Measurements from ENCODE around the gene TNRC6A. TPM values are rescaled to one million over a fixed set of nuclear protein-coding genes. Genes with fewer than 3 reads are reported as not detected.

Gene TNRC6A
- total and polyA plus RNA-seq, 4 donors = 9.3 to 42.3 (median 22.9) TPM

DNA sequence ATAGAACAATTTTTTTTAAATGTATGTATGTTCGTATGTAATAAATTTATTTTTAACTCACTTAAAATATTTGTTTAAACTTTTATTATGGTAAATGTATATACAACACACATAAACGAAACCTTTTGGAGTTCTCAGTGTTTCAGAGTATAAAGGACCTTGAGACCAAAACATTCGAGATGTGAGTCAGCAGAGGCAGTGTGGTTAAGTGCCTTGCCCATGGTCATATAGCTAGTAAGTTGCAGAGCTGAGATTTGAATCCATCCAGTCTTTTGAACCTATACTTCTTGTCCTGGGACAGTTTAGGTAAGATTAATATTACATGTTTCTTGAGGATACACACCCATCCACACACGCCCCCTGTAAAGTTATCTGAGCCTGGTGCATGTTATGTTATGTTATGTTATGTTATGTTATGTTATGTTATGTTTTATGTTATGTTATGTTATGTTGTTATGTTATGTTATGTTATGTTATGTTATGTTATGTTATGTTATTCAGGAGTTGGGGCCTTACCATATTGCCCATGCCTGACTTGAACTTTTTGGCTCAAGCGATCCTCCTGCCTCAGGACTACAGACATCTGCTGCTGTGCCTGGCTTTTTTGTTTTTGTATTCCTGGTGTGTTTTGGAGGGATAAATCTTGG, 41.8 kb downstream of the TNRC6A start:
- Histone ChIP-seq H3K9me3 (ENCODE audit: control insufficient read depth in 4 of 4, low read length in 3 of 4) (no peaks in the 10 kb centered on the region), H3K36me3 (ENCODE audit: control insufficient read depth in 4 of 4, insufficient read depth in 3 of 4, low read depth in 1 of 4, low read length in 3 of 4) (peaks cover 0 to 5% (median under 1%) of the 10 kb centered on the region in 4 donors), H3K27ac (ENCODE audit: low read depth in 1 of 2, low read length in 2 of 2) (no peak overlapping the region), H3K9ac (ENCODE audit: low read depth in 1 of 2, low read length in 2 of 2) (no peak overlapping the region), H3K4me1 (ENCODE audit: control insufficient read depth in 4 of 4, insufficient read depth in 4 of 4, low read length in 3 of 4) (peaks cover 14 to 26% (median 16%) of the 10 kb centered on the region in 4 donors), H3K27me3 (ENCODE audit: control insufficient read depth in 4 of 4, insufficient read depth in 4 of 4, low read length in 3 of 4) (no peaks in the 10 kb centered on the region), H3K4me3 (ENCODE audit: low read depth in 1 of 3, low read length in 3 of 3) (no peak overlapping the region)
- no peak for DNase-seq (ENCODE audit: low spot score)
- no peak for TF ChIP-seq EGR1 (IDR thresholded peaks at IDR 0.05; ENCODE audit: low read depth in 2 of 2)
- TF ChIP-seq, protein P1, sequence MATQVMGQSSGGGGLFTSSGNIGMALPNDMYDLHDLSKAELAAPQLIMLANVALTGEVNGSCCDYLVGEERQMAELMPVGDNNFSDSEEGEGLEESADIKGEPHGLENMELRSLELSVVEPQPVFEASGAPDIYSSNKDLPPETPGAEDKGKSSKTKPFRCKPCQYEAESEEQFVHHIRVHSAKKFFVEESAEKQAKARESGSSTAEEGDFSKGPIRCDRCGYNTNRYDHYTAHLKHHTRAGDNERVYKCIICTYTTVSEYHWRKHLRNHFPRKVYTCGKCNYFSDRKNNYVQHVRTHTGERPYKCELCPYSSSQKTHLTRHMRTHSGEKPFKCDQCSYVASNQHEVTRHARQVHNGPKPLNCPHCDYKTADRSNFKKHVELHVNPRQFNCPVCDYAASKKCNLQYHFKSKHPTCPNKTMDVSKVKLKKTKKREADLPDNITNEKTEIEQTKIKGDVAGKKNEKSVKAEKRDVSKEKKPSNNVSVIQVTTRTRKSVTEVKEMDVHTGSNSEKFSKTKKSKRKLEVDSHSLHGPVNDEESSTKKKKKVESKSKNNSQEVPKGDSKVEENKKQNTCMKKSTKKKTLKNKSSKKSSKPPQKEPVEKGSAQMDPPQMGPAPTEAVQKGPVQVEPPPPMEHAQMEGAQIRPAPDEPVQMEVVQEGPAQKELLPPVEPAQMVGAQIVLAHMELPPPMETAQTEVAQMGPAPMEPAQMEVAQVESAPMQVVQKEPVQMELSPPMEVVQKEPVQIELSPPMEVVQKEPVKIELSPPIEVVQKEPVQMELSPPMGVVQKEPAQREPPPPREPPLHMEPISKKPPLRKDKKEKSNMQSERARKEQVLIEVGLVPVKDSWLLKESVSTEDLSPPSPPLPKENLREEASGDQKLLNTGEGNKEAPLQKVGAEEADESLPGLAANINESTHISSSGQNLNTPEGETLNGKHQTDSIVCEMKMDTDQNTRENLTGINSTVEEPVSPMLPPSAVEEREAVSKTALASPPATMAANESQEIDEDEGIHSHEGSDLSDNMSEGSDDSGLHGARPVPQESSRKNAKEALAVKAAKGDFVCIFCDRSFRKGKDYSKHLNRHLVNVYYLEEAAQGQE (IDR thresholded peaks at IDR 0.05) = no peak
- no peak for TF ChIP-seq HNF4A (conservative IDR thresholded peaks at IDR 0.05)
- no peak for TF ChIP-seq FOXA1 (IDR thresholded peaks at IDR 0.05)
- TF ChIP-seq, protein P2, sequence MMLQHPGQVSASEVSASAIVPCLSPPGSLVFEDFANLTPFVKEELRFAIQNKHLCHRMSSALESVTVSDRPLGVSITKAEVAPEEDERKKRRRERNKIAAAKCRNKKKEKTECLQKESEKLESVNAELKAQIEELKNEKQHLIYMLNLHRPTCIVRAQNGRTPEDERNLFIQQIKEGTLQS (IDR thresholded peaks at IDR 0.05) = no peak
- TF ChIP-seq NR2F2 (IDR thresholded peaks at IDR 0.05) = no peak
- no peak for TF ChIP-seq JUND (IDR thresholded peaks at IDR 0.05)
- TF ChIP-seq, protein P3, sequence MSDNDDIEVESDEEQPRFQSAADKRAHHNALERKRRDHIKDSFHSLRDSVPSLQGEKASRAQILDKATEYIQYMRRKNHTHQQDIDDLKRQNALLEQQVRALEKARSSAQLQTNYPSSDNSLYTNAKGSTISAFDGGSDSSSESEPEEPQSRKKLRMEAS (IDR thresholded peaks at IDR 0.05) = no peak
- TF ChIP-seq HNF4G (IDR thresholded peaks at IDR 0.05) = no peak
- TF ChIP-seq SP1 (IDR thresholded peaks at IDR 0.05) = no peak
- no peak for TF ChIP-seq GABPA (IDR thresholded peaks at IDR 0.05 in 1 of 2, conservative IDR thresholded peaks at IDR 0.05 in 1 of 2)
- TF ChIP-seq FOXA2 (IDR thresholded peaks at IDR 0.05) = no peak
- no peak for TF ChIP-seq RAD21 (IDR thresholded peaks at IDR 0.05)
- TF ChIP-seq RXRA (IDR thresholded peaks at IDR 0.05) = no peak
- TF ChIP-seq TAF1 (conservative IDR thresholded peaks at IDR 0.05) = no peak
- TF ChIP-seq, protein P4, sequence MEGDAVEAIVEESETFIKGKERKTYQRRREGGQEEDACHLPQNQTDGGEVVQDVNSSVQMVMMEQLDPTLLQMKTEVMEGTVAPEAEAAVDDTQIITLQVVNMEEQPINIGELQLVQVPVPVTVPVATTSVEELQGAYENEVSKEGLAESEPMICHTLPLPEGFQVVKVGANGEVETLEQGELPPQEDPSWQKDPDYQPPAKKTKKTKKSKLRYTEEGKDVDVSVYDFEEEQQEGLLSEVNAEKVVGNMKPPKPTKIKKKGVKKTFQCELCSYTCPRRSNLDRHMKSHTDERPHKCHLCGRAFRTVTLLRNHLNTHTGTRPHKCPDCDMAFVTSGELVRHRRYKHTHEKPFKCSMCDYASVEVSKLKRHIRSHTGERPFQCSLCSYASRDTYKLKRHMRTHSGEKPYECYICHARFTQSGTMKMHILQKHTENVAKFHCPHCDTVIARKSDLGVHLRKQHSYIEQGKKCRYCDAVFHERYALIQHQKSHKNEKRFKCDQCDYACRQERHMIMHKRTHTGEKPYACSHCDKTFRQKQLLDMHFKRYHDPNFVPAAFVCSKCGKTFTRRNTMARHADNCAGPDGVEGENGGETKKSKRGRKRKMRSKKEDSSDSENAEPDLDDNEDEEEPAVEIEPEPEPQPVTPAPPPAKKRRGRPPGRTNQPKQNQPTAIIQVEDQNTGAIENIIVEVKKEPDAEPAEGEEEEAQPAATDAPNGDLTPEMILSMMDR (IDR thresholded peaks at IDR 0.05; ENCODE audit: low read depth, low read length, missing input control) = no peak
- no peak for TF ChIP-seq YY1 (IDR thresholded peaks at IDR 0.05)
- TF ChIP-seq, protein P5, sequence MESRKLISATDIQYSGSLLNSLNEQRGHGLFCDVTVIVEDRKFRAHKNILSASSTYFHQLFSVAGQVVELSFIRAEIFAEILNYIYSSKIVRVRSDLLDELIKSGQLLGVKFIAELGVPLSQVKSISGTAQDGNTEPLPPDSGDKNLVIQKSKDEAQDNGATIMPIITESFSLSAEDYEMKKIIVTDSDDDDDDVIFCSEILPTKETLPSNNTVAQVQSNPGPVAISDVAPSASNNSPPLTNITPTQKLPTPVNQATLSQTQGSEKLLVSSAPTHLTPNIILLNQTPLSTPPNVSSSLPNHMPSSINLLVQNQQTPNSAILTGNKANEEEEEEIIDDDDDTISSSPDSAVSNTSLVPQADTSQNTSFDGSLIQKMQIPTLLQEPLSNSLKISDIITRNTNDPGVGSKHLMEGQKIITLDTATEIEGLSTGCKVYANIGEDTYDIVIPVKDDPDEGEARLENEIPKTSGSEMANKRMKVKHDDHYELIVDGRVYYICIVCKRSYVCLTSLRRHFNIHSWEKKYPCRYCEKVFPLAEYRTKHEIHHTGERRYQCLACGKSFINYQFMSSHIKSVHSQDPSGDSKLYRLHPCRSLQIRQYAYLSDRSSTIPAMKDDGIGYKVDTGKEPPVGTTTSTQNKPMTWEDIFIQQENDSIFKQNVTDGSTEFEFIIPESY (IDR thresholded peaks at IDR 0.05) = no peak
- 86% methylated on average over 5 of the region's 5 CpGs for WGBS

Data from liver (tissue), 9 donors.